HG03439 (cell line): ENCODE data around the gene CUX1.

Experiments
- ATAC-seq: cut with Tn5 transposase; IDR thresholded peaks from one replicate; pipeline ENCODE4 v1.9.1; 2021; ENCODE audit warnings: mild to moderate bottlenecking, moderate library complexity; ENCODE audit not compliant: unreplicated experiment

The CUX1 gene

DNA sequence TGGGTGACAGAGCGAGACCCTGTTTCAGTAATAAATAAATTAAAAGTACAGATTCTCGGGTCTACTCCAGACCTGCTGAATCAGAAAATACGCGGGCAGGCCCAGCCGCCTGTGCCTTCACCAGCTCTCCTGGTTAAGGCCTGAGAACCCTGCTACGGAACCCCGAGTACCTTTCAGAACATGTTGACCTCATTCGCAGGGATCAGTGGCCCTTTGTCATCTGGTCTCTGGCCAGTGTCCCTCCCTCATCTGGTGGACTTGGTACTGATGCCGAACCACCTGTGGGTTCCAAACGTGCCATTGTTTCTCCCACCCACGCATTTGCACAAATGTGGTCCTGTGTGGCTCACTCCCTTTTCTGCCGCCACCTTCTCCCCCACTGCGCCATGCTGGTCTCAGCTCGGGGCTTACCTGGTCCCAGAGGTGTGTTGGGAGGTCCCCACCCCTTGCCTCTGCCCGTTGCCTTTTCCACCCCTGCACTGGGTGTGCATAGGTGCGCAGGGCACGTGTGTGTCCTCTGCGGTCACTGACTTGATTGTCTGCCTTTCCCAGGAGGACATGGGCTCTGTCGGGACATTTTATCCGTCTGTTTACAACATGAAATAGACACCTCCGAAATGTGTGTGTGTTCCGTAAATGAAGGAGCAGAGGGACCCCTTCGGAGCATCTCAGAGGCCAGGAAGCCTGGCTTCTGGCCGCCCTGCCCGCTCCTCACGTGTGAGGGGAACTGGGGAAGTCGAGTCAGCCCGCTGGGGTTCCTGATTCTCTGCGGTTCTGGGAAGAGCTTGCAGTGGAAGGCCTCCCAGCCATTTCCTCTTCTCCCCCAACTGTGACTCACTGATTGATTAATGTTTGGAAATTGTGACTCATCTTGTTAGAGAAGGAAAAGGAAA, 135.2 kb downstream of the CUX1 start:
- ATAC-seq: no peak

DNA sequence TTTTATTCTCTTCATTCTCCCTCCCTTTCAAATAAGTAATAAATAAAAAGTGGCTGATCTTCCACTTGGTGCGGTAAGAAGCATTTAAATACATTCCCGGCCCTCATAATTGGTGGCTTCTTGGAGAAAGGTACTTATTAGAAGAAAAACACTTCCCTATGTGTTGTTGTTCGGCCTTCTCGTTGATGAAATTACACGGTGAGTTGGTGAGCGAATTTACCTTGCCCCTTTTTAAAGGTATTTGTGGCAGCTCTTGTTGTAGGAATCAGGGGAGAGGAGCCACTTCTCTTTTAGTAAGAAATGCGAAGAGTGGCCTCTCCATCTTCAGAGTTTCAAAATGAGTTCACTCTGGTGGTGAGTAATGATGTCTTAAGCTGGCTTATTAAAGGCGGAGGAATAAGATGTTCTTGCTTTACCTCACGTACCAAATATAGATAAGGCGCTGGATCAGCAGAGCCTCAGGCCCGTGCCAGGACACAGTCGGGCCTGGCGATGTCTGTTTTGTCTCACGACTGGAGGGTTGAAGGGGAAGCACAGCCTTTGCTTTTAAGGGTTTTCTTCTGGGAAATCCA, 135.9 kb downstream of the CUX1 start:
- ATAC-seq: no peak

DNA sequence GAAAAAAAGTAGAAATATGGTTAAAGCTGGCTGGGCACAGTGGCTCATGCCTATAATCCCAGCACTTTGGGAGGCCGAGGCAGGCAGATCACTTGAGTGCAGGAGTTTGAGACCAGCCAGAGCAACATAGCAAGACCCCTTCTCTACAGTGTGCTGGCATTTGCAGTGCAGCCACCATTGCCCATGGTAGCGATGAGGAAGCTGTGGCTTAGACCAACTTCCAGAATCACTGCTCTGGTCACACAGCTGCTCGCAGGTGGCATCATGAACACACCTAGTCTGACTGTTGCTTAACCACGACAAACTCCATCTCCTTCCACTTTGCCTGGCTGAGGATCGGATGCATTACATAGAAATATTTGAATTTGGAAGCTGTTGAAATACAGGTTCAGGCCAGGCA, 137.1 kb downstream of the CUX1 start:
- no peak for ATAC-seq

DNA sequence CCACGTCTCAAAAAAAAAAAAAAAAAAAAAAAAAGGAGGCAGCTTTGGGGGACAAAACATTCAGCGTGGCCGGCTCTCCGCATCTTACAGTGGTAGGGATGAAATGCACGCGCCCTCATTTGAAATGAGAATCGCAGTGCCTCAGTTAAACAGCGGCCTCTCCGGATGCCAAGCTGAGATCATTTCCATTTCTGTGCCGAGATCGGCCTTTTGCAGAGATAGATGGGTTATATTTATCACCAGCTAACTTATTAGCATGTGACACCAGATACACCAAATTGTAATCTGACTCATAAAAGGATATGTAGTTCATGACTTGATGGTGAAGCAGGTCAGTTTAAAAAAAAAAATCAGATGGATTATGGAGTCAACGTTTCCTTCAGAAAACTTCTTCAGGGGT, 138.7 kb downstream of the CUX1 start:
- no peak for ATAC-seq

DNA sequence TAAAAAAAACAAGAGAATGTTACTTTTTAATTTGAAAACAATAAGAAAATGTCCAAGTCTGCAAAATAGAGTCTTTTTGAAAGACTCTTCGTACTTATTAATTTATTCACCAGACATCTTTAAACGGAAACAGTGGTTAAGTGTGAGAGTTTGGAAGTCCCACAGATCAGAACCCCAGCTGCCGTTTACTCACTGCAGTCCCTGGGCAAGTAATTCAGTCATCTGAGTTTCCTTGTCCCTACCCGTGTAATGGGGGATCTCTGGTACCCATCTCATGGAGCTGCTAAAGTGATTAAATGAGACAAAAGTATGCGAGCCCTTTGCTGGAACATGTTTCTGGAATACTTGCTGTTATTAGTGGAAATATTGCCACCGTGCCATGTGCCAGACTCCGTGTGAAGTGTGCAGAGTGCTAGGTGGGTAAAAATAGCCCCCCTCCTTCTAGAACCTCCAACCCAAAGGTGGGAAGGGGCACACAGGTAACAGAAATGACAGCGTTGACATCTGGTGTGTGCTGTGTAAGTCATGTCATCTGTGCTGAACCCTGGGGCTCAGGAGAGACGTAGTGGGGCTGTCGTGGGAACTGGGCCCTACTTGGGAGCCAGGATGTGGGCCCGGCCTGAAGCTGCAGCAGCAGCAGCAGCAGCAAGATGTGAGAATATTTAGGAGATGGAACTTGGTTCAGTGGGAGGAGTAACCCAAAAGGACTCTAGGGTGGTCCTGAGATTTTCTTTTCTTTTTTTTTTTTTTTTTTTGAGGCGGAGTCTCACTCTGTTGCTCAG, 140.5 kb downstream of the CUX1 start:
- no peak for ATAC-seq

DNA sequence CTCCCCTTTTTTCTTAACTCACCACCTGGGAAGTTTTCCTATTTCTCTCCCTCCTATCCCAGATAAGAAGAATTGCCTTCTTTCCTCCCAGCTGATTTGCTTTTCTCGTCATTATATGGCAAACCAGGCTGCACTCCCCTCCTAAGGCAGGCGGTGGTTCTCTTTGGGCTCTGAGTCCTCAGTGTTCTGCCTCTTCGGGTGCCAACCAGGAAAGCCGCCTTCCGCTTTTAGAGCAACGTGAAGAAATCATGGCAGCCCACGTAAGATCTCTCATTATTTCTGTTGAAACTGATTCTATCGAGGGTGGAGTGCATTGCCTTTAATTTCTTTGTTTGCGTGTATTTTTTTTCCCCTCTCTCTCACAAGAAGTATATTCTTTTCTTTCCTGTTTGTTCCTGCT, 141.9 kb downstream of the CUX1 start:
- ATAC-seq: no peak

DNA sequence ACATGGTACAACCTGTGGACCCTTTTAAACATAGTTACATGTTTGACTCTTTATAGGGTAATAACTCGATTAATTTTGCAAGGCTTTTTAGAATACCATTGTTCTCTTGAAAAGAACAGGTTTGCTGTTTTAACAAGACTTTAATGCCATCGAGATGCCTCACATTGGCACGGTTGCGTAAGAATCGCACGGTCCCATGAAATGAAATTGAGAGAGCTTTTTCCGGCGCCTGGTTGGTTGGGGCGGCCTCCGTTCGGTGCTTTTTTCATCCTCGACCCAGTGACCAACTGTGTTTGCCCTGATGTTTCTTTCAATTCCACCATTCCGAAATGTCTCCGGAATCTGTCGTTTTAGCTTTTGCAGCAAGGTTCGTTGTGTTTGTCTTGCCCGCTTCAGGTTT, 142.4 kb downstream of the CUX1 start:
- ATAC-seq: no peak

DNA sequence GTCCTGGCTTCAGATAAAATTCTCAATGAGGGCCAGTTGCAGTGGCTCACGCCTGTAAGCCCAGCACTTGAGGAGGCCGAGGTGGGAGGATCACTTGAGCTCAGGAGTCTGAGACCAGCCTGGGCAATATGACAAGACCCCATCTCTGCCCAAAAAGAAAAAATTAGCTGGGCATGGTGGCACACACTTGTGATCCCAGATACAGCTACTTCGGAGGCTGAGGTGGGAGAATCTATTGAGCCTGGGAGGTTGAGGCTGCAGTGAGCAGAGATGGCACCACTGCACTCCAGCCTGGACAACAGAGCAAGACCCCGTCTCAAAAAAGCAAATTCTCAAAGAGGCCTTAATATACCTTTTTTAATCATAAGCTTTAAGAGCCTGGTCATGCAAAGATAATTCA, 142.9 kb downstream of the CUX1 start:
- no peak for ATAC-seq

DNA sequence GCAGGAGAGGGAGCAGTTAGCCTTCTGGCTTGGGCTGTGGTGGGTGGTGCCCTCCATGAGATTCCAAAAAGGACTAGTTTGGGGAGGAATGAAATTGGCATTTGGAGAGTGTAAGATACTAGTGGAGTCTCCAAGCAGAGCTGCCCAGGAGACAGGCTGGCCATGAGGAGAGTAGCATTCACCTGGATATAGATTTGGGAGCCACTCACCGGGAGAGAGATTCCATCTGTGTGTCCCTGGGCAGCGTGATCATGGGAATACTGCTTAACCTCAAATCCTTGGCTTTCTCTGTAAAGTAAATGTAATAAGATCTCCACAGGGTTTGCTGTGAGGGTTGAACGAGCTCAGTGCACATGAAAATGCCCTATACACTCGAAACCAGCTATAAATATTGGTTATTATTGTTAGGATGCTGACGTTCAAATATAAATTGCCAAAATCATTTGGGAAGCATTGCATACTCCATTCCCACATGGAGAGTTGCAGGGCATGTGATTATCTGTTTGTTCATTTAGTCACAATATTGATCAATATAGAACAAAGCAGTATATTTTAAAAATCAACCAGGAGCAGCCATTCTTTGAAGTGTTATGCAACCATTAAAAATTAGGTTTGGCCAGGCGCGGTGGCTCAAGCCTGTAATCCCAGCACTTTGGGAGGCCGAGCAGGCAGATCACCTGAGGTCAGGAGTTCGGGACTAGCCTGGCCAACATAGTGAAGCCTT, 143.7 kb downstream of the CUX1 start:
- no peak for ATAC-seq

DNA sequence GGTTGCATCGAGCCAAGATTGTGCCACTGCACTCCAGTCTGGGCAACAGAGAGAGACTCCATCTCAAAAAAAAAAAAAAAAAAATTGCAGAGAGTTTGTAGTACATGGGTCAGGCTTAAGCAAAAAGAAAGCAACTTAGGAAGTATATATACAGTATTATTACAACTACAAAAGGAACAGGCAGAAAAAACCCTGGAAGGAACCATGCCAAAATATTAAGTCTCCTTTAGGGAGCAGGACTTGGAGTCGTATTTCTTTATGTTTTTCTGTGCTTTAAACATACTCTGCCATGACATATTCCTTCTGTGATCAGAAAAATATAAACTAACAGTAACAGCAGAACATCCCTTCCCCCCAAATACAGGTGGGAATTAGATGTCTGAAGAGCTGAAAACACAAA, 144.4 kb downstream of the CUX1 start:
- ATAC-seq: no peak

DNA sequence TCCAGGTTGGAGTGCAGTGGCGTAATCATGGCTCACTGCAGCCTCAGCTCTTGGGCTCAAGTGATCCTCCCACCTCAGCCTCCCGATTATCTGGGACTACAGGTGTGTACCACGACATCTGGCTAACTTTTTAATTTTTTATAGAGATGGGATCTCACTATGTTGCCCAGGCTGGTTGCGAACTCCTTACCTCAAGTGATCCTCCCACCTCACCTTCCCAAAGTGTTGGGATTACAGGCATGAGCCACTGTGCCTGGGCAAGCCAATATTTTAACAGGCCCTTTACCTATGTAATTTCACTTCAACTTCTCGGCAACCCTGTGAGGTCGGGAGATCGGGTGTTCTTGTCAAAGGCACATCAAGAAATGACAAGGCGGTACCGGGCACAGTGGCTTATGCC, 146.3 kb downstream of the CUX1 start:
- no peak for ATAC-seq

DNA sequence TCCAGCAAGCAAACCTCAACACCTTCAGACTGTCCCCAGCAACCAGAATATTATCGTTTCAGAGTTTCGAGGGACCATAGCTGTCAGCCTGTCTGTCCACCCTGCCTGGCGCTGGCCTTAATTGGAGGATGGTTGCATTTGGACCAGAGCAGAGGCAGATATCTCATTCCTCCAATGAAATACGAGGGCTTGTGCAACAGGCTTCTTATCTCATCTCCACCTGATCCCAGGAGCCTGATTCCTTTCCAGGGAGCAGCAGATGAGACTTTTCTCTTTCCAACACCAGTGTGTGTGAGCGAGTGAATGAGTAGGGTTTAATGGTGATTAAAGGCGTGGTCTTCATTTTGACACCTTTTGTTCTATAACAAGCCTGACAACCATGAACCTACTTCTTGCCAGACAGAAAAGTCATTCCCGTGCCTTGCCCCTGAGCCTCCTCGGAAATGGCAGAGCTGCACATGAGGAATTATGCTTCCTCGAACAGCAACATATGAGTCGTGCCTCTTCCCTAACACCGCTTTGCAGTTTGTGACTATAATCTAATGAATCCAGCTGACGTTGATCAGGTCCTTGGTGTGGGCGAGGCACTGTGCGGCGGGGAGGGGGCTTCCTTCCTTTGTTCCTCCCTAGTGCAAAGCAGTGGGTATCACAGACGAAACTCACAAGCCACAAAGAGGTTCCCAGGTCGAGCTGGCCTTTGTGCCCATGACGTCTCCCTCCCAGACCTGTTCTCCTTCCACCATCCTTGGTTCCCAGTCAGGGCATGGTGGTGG, 147.4 kb downstream of the CUX1 start:
- ATAC-seq: no peak

DNA sequence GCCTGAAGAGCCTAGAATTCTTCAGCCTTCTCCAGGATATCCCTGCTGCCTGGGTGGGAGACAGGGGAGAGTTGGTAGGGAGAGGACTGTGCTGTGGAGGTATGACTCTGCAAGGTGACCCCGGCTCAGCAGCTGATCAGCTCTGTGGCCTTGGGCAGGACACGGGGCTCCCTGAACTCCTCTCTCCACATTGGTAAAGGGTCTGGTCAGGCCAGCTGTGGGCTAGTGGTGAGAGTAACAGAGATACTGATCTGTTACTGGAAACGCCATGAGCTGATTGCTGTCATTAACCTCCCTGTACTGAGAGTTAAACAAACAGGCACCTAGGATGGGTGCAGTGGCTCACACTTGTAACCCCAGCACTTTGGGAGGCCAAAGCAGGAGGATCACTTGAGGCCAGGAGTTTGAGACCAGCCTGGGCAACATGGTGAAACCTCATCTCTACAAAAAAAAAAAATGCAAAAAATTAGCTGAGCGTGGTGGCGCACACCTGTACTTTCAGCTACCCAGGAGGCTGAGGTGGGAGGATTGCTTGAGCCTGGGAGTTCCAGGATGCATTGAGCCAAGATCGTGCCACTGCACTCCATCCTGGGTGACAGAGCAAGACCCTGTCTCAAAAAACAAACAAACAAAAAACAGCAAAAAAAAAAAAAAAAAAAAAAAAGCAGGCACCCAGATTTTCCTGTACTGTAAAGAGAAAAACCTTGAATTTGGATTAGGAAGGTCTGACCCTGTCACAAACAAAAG, 151.5 kb downstream of the CUX1 start:
- ATAC-seq: no peak

DNA sequence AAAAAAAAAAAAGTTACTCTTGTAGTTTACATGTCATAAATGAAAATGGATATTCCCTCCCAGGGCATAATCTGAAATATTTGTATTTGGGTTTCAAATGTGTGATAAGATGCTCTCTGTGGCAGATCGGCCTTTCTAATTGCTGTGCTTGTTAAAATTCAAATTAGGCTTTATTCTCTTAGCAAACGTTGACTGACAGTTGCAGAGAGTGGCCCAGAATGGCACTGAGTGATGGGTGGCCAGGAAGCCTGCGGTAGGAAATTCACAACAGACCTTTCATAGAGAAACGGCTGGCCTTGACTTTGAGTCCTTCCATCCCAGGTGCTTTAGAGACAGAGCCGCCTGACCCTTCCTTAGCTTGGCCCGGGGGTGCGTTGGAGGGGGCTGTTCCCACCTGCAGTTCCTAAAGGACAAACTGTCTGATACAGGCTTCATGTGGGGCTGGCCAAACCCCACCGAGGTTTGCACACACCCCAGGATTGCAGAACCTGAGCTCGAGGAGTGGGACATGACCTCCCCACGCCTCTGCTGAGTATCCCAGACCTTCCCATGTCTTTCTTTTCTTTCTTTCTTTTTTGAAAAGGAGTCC, 152.7 kb downstream of the CUX1 start:
- no peak for ATAC-seq

DNA sequence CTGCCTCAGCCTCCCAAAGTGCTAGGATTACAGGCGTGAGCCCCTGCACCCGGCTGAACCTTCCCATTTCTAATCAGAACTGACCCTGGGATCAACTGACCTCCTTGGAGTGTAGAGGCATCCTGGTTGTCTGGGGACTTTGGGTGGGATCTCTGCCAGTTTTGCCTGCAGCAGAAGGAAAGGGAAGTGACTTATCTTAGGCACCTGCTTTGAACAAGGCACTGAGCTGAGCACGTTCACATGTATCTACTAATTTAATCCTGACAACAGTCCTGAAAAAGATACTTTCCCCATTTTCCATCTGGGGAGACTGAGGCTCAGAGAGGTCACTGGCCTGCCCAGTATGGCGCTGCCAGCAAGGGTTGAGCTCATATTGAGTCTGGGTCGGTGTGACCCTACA, 153.4 kb downstream of the CUX1 start:
- no peak for ATAC-seq

DNA sequence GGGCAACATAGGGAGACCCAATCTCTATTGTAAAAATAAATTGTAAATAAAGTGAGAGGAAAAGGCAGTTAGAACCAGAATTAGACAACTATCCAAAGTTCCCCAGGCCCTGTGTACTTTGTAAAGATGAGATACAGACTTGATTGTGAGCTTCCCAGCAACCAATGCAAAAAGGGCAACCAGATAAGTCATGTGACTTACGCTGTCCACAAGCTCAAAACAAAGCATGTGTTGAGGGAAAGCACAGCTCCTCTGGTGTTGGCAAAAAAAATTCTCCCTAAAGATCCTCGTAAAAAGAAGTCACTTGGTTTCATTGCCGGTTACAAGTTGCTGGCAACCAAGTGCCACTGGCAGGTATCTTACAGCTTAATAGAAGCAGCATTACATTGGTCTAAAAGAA, 154.0 kb downstream of the CUX1 start:
- no peak for ATAC-seq

DNA sequence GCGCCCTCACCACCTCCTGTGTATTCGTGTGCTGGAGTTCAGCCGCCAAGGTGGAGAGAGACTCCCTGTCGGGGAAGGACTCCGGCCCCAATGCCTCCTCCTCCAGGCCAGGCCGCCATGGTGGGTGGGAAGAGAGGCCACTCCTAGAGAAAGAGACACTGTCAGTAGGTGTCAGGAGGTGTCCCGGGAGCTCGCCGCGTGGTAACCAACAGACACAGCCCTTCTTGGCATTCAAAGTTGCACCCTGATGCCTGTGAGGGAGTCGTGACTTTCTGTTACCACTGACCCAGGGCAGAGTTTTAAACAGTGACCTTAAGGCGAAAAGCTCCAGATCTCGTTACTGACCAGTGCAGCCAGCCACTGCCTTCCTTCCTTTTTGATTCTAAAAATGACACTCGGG, 155.2 kb downstream of the CUX1 start:
- no peak for ATAC-seq

DNA sequence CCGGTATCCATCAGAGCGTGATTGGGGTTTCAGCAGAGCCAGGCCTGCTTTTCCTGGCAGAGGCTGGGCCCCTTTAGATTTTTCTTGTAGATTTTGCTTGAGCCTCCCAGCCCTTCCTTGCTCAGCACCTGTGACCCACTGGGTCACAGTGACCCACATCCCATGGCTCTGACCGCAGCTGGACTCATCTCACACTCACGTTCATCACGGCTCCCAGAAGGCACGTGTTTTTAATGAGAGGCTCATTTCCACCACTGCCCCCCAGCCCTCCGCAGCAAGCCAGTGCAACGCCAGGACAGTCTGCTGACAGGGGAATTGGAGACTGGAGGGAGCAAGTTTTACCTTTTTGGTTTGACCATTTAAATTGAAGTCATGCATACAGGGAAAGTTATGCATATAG, 155.7 kb downstream of the CUX1 start:
- no peak for ATAC-seq

DNA sequence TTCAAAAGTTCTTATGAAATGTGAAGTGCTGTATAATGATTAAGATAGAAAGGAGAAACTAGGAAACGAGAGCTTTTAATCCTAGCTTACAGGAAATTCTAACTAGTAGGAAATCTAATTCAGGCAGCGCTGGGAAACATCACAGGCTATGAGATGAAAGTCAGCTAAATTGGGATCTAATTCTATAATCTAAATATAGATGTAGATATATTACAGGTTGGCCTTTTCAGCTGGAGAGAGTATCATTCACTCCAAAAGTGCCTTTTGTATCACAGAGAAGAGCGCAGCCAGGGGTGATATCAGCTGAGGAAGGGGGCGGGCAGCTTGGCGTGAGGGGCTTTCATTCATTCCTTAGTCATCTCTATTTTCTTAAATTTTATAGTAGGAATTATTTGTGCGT, 157.0 kb downstream of the CUX1 start:
- ATAC-seq: no peak
